ENCODE measurements around the gene GPHN. TPM values are rescaled to one million over a fixed set of nuclear protein-coding genes. Genes with fewer than 3 reads are reported as not detected.

Gene GPHN
- total RNA-seq, 3 donors from 2014 or later: 26.2 to 30.7 (median 28.4) TPM

DNA sequence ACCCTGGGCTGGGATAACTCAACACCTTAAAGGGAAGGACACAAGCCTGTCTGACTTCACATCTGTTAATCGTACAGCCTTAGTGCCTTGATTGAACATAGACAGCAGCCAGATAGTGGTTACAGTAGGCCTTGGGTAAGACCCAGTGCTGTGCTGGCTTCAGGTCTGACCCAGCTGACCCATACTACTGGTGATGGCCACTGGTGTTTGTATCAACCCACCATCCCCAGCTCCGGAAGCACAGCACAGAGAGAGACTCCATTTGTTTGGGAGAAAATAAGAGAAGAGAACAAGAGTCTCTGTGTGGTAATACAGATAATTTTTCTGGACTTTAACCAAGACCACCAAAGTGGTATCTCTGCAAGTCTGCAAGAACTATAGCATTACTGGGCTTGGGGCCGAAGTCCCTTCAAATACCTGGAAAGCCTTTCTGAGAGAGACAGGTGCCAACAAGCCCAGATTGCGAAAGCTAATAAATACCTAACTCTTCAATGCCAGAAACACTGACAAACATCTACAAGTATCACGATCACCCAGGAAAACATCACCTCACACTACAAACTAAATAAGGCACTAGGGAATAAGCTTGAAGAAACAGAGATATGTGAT, 351.2 kb downstream of the GPHN start:
- Mint-ChIP-seq H3K27me3 (ENCODE audit: low read depth) (no peaks in the 10 kb centered on the region), H3K9me3 (peaks cover 41% of the 10 kb centered on the region), H3K4me1 (ENCODE audit: low read depth) (no peaks in the 10 kb centered on the region), H3K36me3 (ENCODE audit: insufficient read depth) (peaks cover 4% of the 10 kb centered on the region), H3K4me3 (no peak overlapping the region)
- no peak for ATAC-seq
- DNase-seq: no peak

GRCh38 chr14:66881596-66881995, 373.6 kb downstream of the GPHN start:
- DNase-seq: no peak
- ATAC-seq: no peak
- H3K36me3 Mint-ChIP-seq (ENCODE audit: insufficient read depth): peaks cover 18% of the 10 kb centered on the region
- no peak overlapping the region for H3K4me3 Mint-ChIP-seq
- no peaks in the 10 kb centered on the region for H3K4me1 Mint-ChIP-seq (ENCODE audit: low read depth)
- H3K27me3 Mint-ChIP-seq (ENCODE audit: low read depth): no peaks in the 10 kb centered on the region
- H3K9me3 Mint-ChIP-seq: peaks cover 23% of the 10 kb centered on the region

DNA sequence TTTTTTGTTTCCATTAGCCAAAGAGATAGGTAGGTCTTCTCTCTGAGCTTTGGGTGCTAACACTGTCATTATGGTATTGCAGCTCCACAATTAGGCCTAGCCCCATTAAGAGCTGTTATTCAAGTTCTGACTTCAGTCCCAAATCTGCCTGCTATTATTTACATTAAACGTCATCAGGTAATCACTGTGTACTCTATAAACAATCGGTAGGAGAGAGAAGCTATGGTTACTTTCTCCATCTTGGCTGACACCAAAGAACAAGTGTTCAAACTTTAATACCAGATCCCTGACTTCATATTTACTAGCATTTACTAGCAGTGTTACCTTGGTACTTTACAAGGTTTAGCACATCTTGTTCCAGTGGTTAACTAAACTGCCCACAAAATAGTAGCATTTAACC, 376.2 kb downstream of the GPHN start:
- ATAC-seq (no peak), DNase-seq (no peak)
- H3K4me1 Mint-ChIP-seq (ENCODE audit: low read depth): no peaks in the 10 kb centered on the region
- H3K36me3 Mint-ChIP-seq (ENCODE audit: insufficient read depth): peaks cover 27% of the 10 kb centered on the region
- H3K9me3 Mint-ChIP-seq: peaks cover 23% of the 10 kb centered on the region
- H3K27me3 Mint-ChIP-seq (ENCODE audit: low read depth): no peaks in the 10 kb centered on the region
- H3K4me3 Mint-ChIP-seq: no peak overlapping the region

GRCh38 chr14:66900719-66901118, 392.8 kb downstream of the GPHN start:
- H3K4me3 Mint-ChIP-seq: no peak overlapping the region
- DNase-seq: no peak
- no peak for ATAC-seq
- H3K4me1 Mint-ChIP-seq (ENCODE audit: low read depth): no peaks in the 10 kb centered on the region
- H3K27me3 Mint-ChIP-seq (ENCODE audit: low read depth): no peaks in the 10 kb centered on the region
- H3K9me3 Mint-ChIP-seq: peaks cover 34% of the 10 kb centered on the region
- peaks cover 15% of the 10 kb centered on the region for H3K36me3 Mint-ChIP-seq (ENCODE audit: insufficient read depth)

GRCh38 chr14:66910311-66910840, 402.4 kb downstream of the GPHN start:
- ATAC-seq: no peak
- peaks cover 6% of the 10 kb centered on the region for H3K36me3 Mint-ChIP-seq (ENCODE audit: insufficient read depth)
- H3K4me3 Mint-ChIP-seq: no peak overlapping the region
- no peak for DNase-seq
- no peaks in the 10 kb centered on the region for H3K27me3 Mint-ChIP-seq (ENCODE audit: low read depth)
- H3K4me1 Mint-ChIP-seq (ENCODE audit: low read depth): no peaks in the 10 kb centered on the region
- H3K9me3 Mint-ChIP-seq: peaks cover 3% of the 10 kb centered on the region

DNA sequence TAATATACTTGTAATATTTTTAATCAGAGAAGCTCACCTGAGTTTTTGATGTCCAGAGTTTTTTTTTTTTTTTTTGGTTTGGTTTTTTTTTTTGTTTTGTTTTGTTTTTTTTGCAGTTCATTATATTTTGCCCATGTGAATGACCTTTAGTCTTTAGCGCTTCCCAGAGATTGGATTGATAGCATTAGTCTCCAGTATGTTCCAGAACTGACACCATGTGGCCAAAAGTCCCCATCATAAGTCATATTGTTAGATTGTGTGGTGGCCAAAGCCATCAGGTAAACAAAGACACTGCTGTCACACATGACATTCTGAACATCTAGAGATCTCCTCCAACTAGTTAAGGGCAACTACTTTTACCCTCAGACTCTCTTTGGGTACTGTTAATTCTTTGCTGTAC, 408.5 kb downstream of the GPHN start:
- DNase-seq (no peak), ATAC-seq (no peak)
- H3K27me3 Mint-ChIP-seq (ENCODE audit: low read depth): no peaks in the 10 kb centered on the region
- H3K36me3 Mint-ChIP-seq (ENCODE audit: insufficient read depth): peaks cover 30% of the 10 kb centered on the region
- peaks cover 6% of the 10 kb centered on the region for H3K9me3 Mint-ChIP-seq
- H3K4me3 Mint-ChIP-seq: no peak overlapping the region
- no peaks in the 10 kb centered on the region for H3K4me1 Mint-ChIP-seq (ENCODE audit: low read depth)

- DNase-seq: no peak
- peaks cover 6% of the 10 kb centered on the region for H3K9me3 Mint-ChIP-seq
Measured at GRCh38 chr14:66918527-66918926, 410.6 kb downstream of the GPHN start.

GRCh38 chr14:66920196-66920595, 412.2 kb downstream of the GPHN start:
- no peaks in the 10 kb centered on the region for H3K27me3 Mint-ChIP-seq (ENCODE audit: low read depth)
- DNase-seq: no peak
- peaks cover 53% of the 10 kb centered on the region for H3K36me3 Mint-ChIP-seq (ENCODE audit: insufficient read depth)
- H3K4me1 Mint-ChIP-seq (ENCODE audit: low read depth): no peaks in the 10 kb centered on the region
- no peak for ATAC-seq
- no peak overlapping the region for H3K4me3 Mint-ChIP-seq
- H3K9me3 Mint-ChIP-seq: peaks cover 6% of the 10 kb centered on the region

More at GRCh38 chr14:66918527-66918926, 410.6 kb downstream of the GPHN start:
- Mint-ChIP-seq H3K4me3 (no peak overlapping the region), H3K4me1 (ENCODE audit: low read depth) (no peaks in the 10 kb centered on the region), H3K36me3 (ENCODE audit: insufficient read depth) (peaks cover 42% of the 10 kb centered on the region), H3K27me3 (ENCODE audit: low read depth) (no peaks in the 10 kb centered on the region)
- ATAC-seq: no peak

GRCh38 chr14:66923251-66923650, 415.3 kb downstream of the GPHN start:
- ATAC-seq (no peak), DNase-seq (no peak)
- peaks cover 51% of the 10 kb centered on the region for H3K36me3 Mint-ChIP-seq (ENCODE audit: insufficient read depth)
- peaks cover 11% of the 10 kb centered on the region for H3K9me3 Mint-ChIP-seq
- no peaks in the 10 kb centered on the region for H3K27me3 Mint-ChIP-seq (ENCODE audit: low read depth)
- no peaks in the 10 kb centered on the region for H3K4me1 Mint-ChIP-seq (ENCODE audit: low read depth)
- no peak overlapping the region for H3K4me3 Mint-ChIP-seq

- no peak overlapping the region for H3K4me3 Mint-ChIP-seq
- peaks cover 45% of the 10 kb centered on the region for H3K36me3 Mint-ChIP-seq (ENCODE audit: insufficient read depth)
- no peaks in the 10 kb centered on the region for H3K4me1 Mint-ChIP-seq (ENCODE audit: low read depth)
- DNase-seq: no peak
- no peaks in the 10 kb centered on the region for H3K27me3 Mint-ChIP-seq (ENCODE audit: low read depth)
- peaks cover 32% of the 10 kb centered on the region for H3K9me3 Mint-ChIP-seq
- ATAC-seq: no peak
Measured at GRCh38 chr14:66939409-66939808, 431.5 kb downstream of the GPHN start.

GRCh38 chr14:66944872-66945271, 436.9 kb downstream of the GPHN start:
- no peaks in the 10 kb centered on the region for H3K27me3 Mint-ChIP-seq (ENCODE audit: low read depth)
- H3K4me3 Mint-ChIP-seq: no peak overlapping the region
- H3K4me1 Mint-ChIP-seq (ENCODE audit: low read depth): no peaks in the 10 kb centered on the region
- ATAC-seq: no peak
- H3K36me3 Mint-ChIP-seq (ENCODE audit: insufficient read depth): peaks cover 39% of the 10 kb centered on the region
- peaks cover 32% of the 10 kb centered on the region for H3K9me3 Mint-ChIP-seq
- DNase-seq: no peak

DNA sequence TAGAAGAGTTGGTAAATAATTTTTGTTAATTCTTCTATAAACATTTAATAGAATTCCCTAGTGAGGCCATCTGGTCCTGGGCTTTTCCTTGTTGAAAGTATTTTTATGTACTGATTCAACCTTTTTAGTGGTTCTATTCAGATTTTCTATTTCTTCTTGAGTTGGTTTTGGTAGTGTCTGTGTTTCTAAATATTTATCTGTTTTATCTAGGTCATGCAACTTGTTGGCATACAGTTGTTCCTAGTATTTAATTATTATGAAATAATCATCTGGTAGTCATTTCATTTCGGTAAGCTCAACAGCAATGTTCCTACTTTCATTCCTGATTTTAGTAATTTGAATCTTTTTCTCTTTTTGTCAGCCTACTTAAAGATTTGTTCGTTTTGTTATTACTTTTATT, 447.2 kb downstream of the GPHN start:
- H3K4me3 Mint-ChIP-seq: no peak overlapping the region
- no peaks in the 10 kb centered on the region for H3K27me3 Mint-ChIP-seq (ENCODE audit: low read depth)
- peaks cover 49% of the 10 kb centered on the region for H3K36me3 Mint-ChIP-seq (ENCODE audit: insufficient read depth)
- DNase-seq (no peak), ATAC-seq (no peak)
- no peaks in the 10 kb centered on the region for H3K4me1 Mint-ChIP-seq (ENCODE audit: low read depth)
- peaks cover 33% of the 10 kb centered on the region for H3K9me3 Mint-ChIP-seq

- Mint-ChIP-seq H3K4me3 (no peak overlapping the region), H3K27me3 (ENCODE audit: low read depth) (no peaks in the 10 kb centered on the region), H3K9me3 (peaks cover 45% of the 10 kb centered on the region), H3K36me3 (ENCODE audit: insufficient read depth) (peaks cover 49% of the 10 kb centered on the region), H3K4me1 (ENCODE audit: low read depth) (no peaks in the 10 kb centered on the region)
- DNase-seq: no peak
- ATAC-seq: no peak
Measured at GRCh38 chr14:66959437-66960050, 451.6 kb downstream of the GPHN start.

GRCh38 chr14:66965831-66966230, 457.9 kb downstream of the GPHN start:
- ATAC-seq (no peak), DNase-seq (no peak)
- peaks cover 33% of the 10 kb centered on the region for H3K36me3 Mint-ChIP-seq (ENCODE audit: insufficient read depth)
- peaks cover 12% of the 10 kb centered on the region for H3K9me3 Mint-ChIP-seq
- no peaks in the 10 kb centered on the region for H3K27me3 Mint-ChIP-seq (ENCODE audit: low read depth)
- H3K4me1 Mint-ChIP-seq (ENCODE audit: low read depth): no peaks in the 10 kb centered on the region
- H3K4me3 Mint-ChIP-seq: no peak overlapping the region

GRCh38 chr14:66972469-66972868, 464.5 kb downstream of the GPHN start:
- H3K4me3 Mint-ChIP-seq: no peak overlapping the region
- H3K9me3 Mint-ChIP-seq: no peaks in the 10 kb centered on the region
- peaks cover 9% of the 10 kb centered on the region for H3K36me3 Mint-ChIP-seq (ENCODE audit: insufficient read depth)
- DNase-seq (no peak), ATAC-seq (no peak)
- no peaks in the 10 kb centered on the region for H3K4me1 Mint-ChIP-seq (ENCODE audit: low read depth)
- H3K27me3 Mint-ChIP-seq (ENCODE audit: low read depth): no peaks in the 10 kb centered on the region

All from activated T-cell treated with anti-CD3 and anti-CD28 coated beads, Interleukin-2, amount 50 U/mL, for 4 hours (primary cell).